HG03442 (cell line): ENCODE measurements around the gene RASA4B.
"Not testable (repeated sequence)": the region's sequence is repeated elsewhere in the genome, so short reads cannot be mapped to it uniquely, and the experiment has no call there.

Experiments
- ATAC-seq: cut with Tn5 transposase; IDR thresholded peaks from one replicate; pipeline ENCODE4 v1.9.1; 2021; ENCODE audit warnings: mild to moderate bottlenecking, moderate library complexity; ENCODE audit not compliant: unreplicated experiment

RASA4B gene

DNA sequence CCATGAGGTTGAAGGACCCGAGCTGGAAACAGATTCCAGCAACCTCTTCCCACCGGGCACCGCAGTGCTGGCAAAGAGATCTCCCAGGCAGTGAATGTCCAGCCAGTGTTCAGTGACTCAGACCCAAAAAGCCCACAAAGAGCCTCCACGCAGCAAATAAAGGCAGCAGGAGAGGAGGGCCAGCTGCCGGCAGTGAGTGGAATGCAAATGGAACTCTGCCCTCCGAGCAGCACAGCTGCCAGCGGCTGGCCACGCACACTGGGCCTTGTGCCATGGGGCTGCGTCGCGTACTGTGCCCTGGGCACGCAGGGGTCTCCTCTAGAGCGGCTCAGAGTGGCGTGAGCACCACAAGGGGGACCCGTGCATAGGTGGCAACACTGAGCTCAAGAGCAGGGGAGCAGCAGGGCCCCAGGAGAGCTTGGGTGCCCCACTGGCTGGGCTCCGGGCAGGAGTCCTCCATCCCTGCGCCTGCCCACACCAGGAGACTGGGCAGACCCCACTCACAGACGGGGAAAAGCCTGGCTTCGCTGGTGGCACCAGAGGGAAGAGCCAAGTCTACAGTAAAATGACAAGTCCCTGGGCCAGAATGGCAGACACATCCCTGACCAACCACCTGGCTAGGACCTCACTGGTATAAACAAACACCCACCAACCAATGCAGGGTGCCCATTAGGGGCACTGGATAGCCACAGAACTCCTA is 42.7 kb downstream of the RASA4B start:
- ATAC-seq: not testable (repeated sequence)

DNA sequence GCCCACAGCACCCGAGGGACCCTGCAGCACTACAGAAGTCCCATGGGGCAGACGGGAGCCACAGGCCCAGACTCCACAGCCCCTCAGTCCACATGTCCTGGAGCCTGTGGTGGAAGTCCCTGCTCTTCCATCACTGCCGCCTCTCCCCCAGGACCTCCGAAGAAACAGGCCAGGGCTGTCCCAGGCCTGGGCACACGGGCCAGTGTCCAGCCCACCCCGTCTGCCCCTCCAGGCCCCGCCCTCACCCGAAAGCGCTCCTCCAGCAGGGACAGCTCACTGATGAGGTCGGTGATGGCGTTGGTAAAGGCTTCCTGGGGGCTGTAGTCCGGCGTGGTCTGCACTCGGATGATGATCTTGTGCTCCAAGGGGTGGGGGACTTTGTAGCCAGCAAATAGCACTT is 43.5 kb downstream of the RASA4B start:
- not testable (repeated sequence) for ATAC-seq

DNA sequence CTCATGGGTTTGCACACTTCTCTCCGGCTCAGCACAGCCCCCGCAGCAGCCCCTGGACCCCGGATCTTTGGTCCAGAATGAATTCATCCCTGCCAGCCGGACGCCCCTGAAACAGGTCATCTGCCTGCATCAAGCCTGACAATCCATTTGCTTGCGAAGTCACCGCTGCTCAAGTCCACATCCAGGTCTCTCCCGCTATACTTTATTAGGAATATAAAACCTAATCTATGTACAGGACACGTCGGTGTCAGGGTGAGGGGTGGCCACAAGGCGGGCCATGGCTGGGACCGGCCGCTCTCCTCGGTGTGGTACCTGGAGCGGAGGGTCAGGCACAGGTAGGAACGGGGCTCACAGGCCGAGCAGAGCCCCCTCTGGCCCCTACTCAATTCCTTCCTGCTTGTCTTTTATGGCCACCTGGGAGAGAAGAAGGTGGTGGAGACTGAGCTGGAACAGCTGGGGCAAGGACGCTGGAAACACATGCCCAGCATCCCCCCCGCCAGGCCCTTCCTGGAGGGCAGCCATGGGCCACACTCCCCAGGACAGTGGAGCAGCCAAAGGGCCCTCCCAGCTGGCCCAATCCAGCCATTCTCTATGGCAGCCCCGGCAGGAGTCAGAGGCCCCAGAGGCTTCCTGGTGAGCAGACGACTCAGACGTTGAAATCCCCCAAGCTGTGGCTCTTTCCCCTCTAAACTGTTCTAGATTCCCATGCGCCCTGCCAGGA is 44.1 kb downstream of the RASA4B start:
- no peak for ATAC-seq

DNA sequence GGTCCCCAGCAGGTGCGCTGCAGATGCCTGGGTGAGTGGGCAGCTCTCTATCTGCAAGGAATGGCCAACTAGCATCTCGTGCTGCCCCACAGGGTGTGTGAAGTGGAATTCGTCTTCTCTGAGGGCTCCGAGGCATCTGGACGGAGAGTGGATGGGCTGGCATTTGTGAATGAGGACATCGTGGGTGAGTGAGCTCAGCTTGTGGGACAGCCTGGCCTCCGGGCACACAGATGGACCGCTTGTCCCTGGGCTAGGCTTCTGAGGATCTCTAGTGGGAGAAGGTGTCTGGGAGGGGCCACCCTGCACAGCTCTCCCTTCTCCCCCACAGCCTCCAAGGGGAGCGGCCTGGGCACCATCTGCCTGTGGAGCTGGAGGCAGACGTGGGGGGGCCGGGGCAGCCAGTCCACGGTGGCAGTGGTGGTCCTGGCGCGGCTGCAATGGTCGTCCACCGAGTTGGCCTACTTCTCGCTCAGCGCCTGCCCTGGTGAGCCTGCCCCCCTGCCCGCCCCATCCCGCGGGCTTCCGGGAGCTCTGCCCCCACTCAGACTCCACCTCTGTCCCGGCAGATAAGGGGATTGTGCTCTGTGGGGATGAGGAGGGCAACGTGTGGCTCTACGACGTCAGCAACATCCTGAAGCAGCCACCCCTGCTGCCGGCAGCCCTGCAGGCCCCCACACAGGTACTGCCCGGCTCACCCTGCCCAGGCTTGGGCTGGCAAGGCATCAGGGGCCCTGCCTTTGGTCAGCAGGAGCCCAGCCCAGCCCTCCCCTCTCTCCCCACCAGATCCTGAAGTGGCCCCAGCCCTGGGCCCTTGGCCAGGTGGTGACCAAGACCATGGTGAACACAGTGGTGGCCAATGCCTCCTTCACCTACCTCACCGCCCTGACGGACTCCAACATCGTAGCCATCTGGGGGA is 45.2 kb downstream of the RASA4B start:
- no peak for ATAC-seq

DNA sequence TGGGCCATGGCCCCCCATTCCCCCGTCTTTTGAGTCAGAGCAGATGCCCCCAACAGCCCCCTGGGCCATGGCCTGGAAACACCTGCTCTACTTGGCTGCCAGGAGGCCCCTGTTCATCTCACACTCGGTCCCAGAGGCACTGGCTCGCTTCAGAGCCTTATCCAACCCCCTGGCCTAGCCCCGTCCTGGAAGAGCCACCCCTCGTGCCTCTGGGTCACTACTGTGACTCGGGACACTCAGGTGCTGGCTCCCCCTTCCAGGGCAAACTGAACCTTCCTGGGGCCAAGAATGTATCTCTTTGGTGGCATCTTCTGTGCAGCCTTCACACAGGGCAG is 45.8 kb downstream of the RASA4B start:
- no peak for ATAC-seq

DNA sequence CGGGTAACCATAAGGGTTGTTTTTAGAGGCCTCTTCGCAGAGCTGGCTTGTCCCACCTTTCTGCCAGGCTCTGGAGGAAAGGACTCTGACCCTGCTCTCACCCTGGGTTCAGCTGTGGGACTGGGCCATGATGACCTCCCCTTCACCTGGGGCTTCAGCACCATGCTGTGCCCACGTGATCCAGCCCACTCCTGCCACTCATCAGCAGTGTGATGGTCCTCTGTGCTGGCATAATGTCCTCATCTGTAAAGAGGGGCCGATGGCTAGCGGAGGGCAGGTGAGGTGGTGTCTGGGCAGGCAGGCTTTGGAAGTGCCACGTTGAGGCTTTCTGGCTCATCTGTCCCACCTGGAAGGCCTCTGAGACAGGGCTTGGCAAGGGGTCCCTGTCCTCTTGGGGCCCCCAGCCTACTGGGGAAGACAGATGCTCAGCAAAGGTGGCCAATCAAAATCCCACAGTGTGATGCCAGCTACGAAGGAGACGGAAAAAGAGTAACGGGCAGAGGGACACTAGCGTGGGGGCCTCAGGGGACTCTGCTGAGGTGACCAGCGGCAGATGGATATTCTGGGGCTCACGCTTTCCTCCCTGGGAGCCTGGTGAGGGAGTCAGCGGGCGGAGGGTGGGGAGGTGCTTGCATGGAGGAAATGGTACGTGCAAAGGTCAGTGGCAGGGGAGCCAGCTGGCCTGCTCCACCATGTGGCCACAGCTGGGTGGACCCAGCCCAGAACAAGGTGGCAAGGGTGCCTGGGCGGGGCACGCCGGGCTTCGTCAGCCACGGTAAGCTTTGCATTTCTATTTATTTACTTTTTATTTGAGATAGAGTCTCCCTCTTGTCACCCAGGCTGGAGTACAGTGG is 47.4 kb downstream of the RASA4B start:
- ATAC-seq: no peak

DNA sequence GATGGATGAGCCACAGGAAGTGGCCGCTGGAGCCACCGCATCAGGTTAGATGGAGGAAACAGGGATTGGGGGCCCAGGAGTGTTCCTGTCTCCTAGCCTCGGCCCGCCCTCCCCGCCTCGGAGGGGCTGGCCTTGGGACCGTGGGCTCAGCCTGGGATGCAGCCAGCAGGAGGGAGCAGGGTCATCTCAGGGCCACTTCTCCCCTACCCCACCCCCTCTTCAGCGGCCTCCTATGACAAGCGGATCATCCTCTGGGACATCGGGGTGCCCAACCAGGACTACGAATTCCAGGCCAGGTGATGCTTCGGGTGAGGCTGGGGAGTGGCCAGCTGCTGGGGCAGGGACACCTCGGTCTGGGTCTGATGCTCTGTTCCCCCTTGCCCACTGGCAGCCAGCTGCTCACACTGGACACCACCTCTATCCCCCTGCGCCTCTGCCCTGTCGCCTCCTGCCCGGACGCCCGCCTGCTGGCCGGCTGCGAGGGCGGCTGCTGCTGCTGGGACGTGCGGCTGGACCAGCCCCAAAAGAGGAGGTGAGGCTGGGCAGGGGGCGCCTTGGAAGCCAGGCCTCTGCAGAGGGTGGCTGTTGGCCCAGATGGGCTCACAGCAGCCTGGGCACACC is 48.1 kb downstream of the RASA4B start:
- no peak for ATAC-seq

DNA sequence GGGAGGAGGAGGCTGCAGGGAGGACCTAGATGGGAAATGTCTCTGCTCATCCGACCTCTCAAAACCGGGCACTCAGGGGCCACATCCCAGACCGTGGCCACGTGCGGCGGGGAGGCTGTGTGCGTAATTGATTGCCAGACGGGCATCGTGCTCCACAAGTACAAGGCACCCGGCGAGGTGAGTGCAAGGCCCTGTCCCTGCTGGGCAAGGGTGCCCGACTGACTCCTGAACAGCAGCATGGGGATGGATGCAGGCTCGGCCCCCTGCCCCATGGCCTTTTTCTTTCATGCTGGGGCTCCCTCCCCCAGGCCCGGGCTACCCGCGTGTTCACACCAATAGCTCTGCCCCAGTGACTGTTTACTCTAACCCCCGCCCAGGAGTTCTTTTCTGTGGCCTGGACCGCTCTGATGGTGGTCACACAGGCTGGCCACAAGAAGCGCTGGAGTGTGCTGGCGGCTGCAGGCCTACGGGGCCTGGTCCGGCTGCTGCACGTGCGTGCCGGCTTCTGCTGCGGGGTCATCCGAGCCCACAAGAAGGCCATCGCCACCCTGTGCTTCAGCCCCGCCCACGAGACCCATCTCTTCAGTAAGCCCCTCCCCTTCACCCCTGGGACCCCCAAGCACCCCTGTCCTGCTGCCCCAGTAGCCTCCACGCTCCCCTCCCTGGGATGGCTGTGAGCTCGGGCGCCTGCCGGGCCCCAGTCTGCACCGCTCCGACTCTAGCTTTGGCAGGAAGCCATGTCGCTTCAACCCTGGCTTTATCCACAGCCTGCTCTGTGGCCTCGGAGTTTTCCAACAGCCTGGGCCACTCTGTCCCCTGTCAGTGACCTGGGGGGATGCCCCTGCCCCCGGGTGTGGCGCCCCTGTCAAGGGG is 48.9 kb downstream of the RASA4B start:
- no peak for ATAC-seq

DNA sequence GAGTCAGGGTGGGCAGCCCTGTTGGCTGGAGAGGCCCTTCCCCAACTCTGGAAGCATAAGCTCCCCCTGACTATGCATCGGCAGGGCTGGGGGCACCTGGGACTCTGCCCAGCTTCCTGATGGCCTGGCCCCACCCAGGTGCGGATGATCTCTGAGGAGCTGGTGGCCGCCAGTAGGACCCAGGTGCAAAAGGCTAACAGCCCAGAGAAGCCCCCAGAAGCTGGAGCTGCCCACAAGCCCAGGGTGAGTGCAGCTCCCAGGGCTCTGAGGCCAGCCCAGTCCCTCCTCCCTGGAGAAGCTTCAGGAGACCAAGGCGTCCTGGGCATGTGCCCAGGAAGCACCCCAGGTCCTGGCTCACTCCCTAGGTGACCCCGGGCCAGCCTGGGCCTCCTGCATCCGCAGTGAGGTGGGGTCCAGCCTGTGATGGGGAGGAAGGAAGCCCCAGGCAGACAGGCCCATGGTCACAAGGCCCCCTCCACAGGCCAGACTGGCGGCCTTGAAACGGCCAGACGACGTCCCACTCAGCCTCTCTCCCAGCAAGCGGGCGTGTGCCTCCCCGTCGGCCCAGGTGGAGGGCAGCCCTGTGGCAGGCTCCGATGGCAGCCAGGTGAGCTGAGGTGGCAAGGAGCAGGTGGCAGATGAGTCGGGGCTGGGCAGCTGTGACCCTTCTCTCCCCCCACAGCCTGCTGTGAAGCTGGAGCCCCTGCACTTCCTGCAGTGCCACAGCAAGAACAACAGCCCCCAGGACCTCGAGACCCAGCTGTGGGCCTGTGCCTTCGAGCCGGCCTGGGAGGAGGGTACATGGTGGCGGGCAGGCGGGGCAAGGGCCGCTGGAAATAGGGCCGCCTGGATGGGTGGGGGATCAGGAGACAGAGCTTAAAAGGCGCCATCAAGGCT is 49.7 kb downstream of the RASA4B start:
- no peak for ATAC-seq

DNA sequence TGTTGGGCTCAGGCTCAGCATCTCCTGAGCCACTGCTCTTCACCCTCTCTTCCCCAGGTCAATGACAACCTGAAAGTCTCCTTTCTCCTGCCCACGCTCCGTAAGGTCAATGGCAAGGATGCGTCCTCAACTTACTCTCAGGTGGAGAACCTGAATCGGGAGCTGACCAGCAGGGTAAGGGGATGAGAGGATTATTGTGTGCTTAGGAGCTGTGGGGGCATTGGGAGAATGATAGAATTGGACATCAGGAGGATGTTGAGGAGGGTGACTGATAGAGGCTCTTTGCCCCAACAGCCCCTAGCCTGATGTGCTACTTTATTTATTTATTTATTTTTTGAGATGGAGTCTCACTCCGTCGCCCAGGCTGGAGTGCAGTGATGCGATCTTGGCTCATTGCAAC is 51.5 kb downstream of the RASA4B start:
- no peak for ATAC-seq

DNA sequence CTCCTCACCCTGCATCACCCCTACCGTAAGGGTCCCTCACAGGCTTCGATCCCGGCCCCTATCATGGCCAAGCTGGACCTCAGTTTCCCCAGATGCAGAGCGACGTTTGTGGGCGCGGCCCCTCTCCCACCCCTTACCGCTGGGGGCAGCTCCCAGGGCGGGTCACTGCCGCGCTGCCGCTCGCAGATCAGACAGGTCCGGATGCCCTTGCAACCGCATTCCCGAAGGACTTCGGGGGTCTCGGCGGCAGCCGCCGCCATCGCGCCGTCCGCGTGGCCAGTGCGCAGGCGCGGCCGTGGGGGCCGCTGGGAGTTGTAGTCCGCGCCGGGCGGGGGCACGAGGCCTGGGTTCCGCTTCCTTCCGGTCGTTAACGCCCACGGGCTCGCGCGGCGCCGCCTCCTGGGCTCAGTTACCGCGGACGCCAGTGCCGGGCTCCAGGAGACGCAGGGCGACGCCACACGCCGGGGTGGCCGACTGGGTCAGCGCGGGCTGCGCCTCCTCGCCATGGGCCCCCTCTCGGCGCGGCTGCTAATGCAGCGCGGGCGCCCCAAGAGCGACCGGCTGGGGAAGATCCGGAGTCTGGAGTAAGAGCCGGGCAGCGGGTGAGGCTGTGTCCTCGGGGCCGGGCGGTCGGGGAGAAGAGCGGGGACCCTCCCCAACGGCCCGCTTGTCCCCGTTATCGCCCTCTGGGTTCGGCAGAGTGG is 52.8 kb downstream of the RASA4B start, which contains the start of the genes ALKBH4 and LRWD1:
Gene ALKBH4, minus strand, starts transcription at position 287 of the 704 bp plus-strand sequence. Its CDS starts 27 bp downstream, at position 260.
Gene LRWD1, plus strand, starts transcription at position 408 of the 704 bp plus-strand sequence. Its CDS starts 97 bp downstream, at position 505.
- ATAC-seq: peak; percentile 92

DNA sequence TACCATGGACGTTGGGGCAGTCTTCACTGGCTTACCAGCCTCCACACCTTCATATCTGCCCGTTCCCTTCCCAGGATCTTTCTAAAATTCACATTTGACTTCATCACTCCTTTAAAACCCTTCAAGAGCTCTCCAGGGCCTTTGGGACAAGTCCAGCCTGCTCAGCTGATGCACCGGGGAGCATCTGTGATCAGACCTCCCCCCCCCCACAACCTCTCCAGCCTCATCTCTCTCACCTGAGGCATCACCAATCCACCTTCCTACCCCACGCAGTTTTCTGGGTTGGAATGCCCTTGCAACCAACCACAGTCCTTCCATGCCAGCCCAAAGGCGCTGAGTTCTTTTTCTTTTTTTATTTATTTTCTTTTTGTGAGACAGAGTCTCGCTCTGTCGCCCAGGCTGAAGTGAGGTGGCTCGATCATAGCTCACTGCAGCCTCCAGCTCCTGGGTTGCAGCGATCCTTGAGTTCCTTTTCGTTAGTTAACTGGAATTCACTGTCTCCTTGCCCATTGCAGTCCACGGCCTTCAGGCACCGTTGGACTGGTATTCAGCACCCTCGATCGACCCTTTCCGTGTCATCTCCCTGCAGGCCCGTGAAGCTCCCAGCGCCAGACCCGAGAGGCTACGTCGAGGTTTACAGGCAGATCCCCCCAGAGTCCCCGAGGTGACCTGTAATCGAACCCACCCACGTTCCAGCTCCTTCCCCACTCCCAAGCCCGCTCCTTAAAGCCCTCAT is 53.6 kb downstream of the RASA4B start:
- ATAC-seq: no peak

DNA sequence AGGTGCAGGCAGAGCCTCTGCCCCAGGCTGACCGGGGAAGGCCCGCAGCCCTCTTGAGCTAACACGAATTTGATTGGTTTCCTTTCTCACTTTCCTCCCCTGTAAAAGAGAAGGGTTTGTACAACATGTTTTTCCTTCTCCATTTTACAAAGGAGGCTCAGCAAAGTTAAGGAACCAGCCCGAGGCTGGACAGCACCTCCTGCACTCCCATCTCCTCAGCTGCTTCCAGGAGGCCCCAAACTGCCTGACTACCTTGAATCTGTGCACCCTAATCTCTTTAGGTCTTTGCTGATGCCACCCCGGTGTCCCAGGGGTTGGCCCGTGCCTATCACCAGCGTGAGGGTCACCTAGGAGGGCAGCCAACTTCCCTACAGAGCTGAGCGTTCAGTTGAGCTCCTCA is 57.1 kb downstream of the RASA4B start:
- no peak for ATAC-seq

DNA sequence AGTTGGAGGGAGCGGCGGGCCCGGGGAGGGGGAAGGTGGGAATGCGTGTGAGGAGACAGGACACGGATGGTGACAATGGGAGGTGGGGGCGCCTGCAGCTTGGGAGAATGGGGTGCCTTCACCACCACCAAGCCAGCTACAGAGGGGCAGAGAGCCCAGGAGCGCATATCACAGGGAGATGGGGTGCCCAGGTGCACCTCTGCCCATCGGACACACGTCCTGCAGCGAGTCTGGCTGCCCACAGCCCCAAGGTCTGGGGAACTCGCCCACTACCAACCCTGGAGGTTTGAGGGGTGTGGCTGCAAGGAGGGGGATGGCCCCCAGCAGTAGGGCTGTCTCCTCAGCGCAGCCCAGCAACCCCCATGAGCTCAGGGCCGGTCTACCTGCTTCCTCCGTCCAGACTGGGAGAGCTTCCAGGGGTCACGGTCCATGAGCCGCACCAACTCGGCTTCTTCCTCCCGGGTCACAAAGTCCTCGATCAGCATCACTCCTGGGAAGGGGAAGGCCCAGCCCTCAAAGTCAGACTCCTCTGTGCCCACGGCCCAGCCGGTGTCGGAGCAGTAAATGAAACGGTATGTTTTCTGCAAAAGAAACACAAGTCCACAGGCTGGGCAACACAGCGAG is 58.2 kb downstream of the RASA4B start:
- no peak for ATAC-seq

DNA sequence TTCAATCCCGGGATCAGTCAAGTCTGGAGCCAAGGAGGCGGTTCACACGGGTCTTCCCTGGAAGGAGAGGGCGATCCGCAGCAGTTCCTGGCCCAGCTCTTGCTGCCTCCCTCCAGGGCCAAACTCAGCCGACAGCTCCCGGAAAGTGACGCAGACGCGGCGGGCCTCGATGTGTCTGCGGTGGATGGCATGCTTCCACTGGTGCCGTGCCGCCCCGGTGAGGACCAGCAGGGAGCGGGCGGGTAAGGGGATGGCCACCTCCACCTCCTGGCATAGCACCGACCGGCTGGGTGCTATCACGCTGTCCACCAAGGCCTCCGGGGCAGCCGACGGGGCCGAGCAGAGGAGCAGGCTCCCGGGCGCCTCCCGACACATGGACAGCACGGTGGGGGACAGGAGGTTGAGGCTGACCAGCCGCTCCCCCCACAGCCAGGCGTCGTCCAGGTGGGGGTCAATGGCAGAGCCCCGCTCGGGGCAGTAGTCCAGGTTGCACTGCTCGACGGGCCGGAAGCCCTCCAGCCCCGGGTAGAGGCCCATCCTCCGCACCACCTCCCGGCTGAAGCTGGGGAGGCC is 60.1 kb downstream of the RASA4B start:
- no peak for ATAC-seq

DNA sequence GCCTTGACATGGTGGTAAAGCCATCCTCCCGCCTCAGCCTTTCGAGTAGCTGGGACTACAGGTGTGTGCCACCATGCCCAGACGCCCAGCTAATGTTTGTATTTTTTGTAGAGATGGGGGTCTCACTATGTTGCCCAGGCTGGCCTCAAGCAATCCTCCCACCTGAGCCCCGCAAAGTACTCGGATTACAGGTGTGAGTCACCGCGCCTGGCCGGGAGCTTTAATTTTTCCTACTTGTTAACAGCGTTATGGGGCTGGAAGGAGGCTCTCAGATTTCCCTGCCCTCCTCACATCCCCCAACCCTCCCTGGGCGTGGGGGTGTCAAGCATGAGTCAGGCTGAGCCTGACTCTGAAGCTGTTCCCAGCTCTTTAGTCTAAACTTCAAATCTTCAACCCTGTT is 61.2 kb downstream of the RASA4B start:
- no peak for ATAC-seq
